Testis (tissue), 2 donors: ENCODE data around the gene APLF.

Experiments
- CTCF ChIP-seq, 3 experiments: fragments of 450-650 bp in 2 of 3; fragments of 200-600 bp in 1 of 3; sonication (generic) in 1 of 3; IDR thresholded peaks; one replicate each; pipeline ENCODE4 v1.5.1; 2016 to 2019; ENCODE audit warnings: antibody characterized with exemption in 3 of 3, mild to moderate bottlenecking in 2 of 3, moderate library complexity in 1 of 3
- POLR2A ChIP-seq: fragments of 450-650 bp; IDR thresholded peaks from one replicate; pipeline ENCODE4 v1.6.1; 2017; ENCODE audit warnings: antibody characterized with exemption, mild to moderate bottlenecking, moderate library complexity

- TF ChIP-seq CTCF (IDR thresholded peaks at IDR 0.05) (no peak), POLR2A (no peak)
These were observed 33.3 kb downstream of the APLF start for GRCh38 chr2:68500649-68501048.
